Sigmoid colon (tissue), 3 donors: Measurements from ENCODE around the gene BAD.

Source experiments
- POLR2A ChIP-seq, 2 donors: fragments of 450-650 bp; IDR thresholded peaks; one replicate each; pipeline ENCODE4 v1.6.1; 2016; ENCODE audit warnings: antibody characterized with exemption in 2 of 2, mild to moderate bottlenecking in 2 of 2, moderate library complexity in 2 of 2
- TF ChIP-seq, protein P1 (sequence below), 4 experiments: fragments of 450-650 bp in 3 of 4; fragments of 200-600 bp in 1 of 4; IDR thresholded peaks; one replicate each; pipeline ENCODE4 v1.5.1; 2016 to 2019; ENCODE audit warnings: antibody characterized with exemption in 4 of 4, mild to moderate bottlenecking in 3 of 4, moderate library complexity in 2 of 4

DNA sequence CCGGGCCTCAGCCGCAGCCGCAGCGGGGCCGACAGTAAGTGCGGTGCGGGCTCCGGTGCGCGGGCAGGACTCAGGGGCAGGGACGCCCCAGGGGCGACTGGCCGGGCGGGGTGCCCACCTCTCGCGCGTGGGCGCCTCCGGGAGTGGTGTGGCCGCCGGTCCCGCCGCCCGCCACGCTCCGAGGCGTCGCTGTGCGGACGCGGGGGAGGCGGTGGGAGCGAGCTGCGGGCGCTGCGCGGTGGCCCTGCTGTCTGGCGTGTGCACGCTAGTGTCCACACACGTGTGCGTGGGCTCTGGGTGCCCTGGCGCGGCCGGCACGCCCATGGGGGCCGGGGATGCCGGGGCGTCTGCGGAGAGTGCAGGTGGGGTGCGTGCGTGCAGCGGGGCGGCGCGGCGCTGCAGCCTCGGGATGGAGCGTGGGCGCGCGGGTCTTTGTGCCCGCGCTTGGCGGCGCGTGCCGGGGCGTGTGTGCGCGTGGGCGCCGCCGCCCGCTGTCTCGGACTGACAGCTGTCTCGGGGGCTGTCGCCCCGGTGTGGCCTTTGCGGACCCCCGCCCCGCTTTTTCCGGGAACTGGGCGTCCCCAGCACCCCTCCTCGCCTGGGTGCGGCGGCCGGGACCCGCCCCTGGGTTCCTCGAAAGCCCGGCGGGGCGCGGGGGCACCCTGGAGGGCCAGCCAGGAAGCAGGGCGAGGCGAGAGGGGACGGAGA lies 7.4 kb upstream of the BAD start:
- TF ChIP-seq, protein P1, sequence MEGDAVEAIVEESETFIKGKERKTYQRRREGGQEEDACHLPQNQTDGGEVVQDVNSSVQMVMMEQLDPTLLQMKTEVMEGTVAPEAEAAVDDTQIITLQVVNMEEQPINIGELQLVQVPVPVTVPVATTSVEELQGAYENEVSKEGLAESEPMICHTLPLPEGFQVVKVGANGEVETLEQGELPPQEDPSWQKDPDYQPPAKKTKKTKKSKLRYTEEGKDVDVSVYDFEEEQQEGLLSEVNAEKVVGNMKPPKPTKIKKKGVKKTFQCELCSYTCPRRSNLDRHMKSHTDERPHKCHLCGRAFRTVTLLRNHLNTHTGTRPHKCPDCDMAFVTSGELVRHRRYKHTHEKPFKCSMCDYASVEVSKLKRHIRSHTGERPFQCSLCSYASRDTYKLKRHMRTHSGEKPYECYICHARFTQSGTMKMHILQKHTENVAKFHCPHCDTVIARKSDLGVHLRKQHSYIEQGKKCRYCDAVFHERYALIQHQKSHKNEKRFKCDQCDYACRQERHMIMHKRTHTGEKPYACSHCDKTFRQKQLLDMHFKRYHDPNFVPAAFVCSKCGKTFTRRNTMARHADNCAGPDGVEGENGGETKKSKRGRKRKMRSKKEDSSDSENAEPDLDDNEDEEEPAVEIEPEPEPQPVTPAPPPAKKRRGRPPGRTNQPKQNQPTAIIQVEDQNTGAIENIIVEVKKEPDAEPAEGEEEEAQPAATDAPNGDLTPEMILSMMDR (IDR thresholded peaks at IDR 0.05), result no peak
- no peak for TF ChIP-seq POLR2A (IDR thresholded peaks at IDR 0.05)
